GM13976 (cell line): Measurements from ENCODE around the gene VAMP8.
"Not testable (repeated sequence)": the region's sequence is repeated elsewhere in the genome, so short reads cannot be mapped to it uniquely, and the experiment has no call there.

Experiments
- DNase-seq: peaks from one replicate; pipeline ENCODE4 v3.0.0; 2012; ENCODE audit warnings: low spot score
- in situ Hi-C: fragments of 300-500 bp; cut with MboI; formaldehyde crosslinking; loops from one replicate; pipeline ENCODE4 v1.12.0; 2022; ENCODE audit warnings: low sequenced_read_pairs, mixed read lengths, inconsistent platforms; ENCODE audit not compliant: unreplicated experiment
- TF ChIP-seq, protein P1 (sequence below): IDR thresholded peaks from 2 replicates; pipeline ENCODE4 v1.5.1; 2012; ENCODE audit warnings: borderline replicate concordance, mild to moderate bottlenecking; ENCODE audit not compliant: insufficient read depth; ENCODE audit errors: extremely low read depth, missing control alignments, control extremely low read depth

VAMP8 gene

DNA sequence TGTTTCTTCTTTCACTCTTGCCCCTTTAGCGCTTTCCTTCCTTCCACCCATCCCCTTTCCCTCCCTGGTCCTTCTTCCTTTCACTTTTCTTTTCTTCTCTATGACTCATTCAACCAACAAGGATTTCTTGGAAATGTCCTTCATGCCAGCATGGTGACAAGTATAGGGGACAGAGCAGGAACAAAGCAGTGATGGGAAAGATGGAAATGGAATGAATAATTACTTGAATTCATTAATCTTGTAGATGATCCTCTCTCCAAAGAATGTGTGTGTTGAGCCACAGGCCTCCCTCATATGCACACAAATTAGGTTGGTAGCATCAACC lies 8.4 kb downstream of the VAMP8 start:
- no peak for DNase-seq
- in situ Hi-C loops = no loop called here
- TF ChIP-seq, protein P1, sequence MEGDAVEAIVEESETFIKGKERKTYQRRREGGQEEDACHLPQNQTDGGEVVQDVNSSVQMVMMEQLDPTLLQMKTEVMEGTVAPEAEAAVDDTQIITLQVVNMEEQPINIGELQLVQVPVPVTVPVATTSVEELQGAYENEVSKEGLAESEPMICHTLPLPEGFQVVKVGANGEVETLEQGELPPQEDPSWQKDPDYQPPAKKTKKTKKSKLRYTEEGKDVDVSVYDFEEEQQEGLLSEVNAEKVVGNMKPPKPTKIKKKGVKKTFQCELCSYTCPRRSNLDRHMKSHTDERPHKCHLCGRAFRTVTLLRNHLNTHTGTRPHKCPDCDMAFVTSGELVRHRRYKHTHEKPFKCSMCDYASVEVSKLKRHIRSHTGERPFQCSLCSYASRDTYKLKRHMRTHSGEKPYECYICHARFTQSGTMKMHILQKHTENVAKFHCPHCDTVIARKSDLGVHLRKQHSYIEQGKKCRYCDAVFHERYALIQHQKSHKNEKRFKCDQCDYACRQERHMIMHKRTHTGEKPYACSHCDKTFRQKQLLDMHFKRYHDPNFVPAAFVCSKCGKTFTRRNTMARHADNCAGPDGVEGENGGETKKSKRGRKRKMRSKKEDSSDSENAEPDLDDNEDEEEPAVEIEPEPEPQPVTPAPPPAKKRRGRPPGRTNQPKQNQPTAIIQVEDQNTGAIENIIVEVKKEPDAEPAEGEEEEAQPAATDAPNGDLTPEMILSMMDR = no peak

DNA sequence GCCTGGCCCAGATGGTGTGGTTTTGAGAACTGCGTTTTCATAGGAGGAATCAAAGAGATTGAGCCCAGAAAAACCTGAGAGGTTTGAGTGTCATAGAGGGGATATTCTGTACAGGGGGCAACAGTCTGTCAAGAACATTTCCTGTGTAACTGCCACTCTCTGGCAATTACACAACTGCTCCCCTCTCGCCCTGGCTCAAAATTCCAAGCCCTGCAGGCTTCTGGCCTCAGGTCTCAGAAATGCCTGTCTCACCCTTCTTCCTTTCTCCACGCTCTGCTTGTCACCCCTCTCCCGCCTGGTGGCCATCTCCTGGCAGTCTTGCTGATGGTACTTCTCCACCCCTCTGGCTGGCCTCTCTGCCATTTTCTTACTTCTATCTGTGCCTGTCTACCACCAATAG lies 10.8 kb downstream of the VAMP8 start:
- in situ Hi-C loops = no loop called here
- no peak for DNase-seq
- TF ChIP-seq, protein P1 = no peak

DNA sequence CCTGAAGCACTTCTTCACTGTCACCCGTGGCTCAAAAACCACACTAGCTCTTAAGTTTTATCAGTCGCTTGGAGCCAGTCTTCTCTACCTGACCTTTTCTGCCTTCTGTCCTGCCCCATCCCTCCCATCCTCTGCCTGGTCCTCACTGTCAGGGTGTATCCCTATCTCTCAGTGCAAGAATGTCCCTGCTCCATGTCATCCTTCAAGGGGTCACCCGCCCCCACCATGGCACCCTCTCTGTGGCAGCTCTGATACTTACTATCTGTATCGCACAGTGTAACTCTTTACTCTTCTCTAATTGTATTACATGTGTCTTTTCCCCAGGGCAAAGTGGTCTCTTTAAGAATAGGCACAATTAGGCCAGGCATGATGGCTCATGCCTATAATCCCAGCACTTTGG lies 11.3 kb downstream of the VAMP8 start:
- TF ChIP-seq, protein P1 = no peak
- DNase-seq = no peak
- in situ Hi-C loops = no loop called here

DNA sequence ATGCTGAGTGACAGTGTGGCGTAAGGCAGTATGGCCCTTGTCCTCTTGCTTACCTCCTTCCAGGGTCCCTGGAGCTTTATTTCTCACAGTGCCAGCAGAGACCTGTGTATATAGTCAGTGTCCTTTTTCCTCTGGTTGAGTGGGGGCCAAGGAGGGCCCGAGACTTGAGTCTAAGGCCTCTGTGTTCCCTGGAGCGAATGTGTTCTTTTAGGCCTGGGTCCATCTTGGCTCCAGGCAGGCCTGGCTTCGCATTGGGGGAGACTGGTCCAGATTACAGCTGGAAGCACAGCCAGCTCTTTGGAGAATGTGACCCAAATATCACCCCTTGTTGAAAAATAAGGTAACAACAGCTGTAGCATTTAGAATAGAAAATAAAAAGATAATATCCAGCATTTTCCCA lies 11.8 kb downstream of the VAMP8 start:
- DNase-seq = no peak
- in situ Hi-C loops = no loop called here
- TF ChIP-seq, protein P1 = no peak

DNA sequence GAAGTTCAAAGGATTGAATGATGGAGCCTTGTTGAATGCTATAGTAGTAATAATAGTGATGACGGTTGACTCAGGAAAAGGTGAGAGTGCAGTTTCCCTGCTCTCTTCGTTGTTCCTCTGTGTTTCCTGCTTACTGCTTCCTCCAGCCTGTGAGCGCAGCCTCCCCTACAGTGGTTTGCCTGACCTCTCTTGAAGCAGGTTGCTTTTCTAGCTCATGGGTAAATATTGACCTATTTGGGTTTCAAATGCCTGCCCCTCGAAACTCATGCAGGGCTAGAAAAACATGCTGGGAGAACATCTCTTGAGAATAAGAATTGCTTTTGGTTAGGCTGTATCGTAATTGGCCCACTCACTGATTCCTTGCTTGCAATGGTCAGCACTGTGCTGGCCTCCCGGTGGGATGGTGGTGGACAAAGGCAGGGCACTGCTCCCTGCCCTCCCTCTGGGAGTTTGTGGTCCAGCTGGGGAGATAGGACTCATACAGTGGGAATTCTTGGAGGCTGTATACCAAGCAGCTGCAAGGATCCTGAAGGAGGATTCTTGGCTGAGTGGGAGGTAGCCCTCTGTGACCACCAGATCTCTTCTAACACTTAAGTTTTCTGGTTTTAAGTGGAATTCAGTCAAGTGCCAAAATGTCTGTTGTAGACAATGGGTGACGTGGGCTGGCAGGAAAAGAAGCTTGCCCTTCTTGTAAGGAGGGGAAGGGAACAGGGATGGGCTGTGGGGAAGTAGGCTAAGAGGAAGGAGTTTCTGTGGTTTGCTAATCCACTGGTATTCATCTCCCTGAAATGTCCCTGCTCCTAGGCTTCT lies 12.8 kb downstream of the VAMP8 start:
- no peak for DNase-seq
- TF ChIP-seq, protein P1 = no peak
- in situ Hi-C loops = no loop called here

DNA sequence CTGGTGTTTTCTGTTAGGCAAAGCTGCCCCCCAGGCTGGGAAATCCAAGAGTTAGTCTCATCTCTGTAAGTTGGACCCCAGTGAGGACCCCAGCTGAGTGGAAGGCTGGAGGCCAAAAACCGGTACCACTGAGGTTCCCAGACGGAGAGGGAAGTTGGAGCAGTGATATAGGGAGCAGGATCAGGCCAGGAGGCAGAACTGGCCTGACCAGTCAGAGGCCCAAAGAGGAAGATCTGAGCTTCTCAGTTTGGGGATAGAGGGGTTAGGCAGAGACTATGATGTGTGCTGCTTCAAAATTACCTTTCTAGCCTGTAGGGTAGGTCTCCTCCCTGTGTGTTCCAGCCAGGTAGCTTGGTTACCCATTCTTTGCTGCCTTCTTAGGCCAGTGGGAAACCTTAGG lies 13.6 kb downstream of the VAMP8 start:
- DNase-seq = no peak
- TF ChIP-seq, protein P1 = no peak
- in situ Hi-C loops = no loop called here

DNA sequence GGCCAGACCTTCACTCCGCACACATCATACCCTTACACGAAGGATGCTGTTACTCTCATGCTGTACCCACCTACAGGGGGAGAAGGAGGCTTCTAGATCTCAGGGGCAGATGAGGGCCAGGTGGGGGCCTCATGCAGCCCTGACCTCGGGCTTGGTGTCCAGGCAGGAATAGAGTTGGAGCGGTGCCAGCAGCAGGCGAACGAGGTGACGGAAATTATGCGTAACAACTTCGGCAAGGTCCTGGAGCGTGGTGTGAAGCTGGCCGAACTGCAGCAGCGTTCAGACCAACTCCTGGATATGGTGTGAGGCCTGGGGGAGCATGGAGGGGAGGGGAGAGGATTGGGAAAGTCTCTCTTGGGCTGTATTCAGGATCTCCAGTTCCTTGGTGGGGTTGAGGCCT lies 14.2 kb downstream of the VAMP8 start:
- TF ChIP-seq, protein P1 = no peak
- in situ Hi-C loops = no loop called here
- no peak for DNase-seq

DNA sequence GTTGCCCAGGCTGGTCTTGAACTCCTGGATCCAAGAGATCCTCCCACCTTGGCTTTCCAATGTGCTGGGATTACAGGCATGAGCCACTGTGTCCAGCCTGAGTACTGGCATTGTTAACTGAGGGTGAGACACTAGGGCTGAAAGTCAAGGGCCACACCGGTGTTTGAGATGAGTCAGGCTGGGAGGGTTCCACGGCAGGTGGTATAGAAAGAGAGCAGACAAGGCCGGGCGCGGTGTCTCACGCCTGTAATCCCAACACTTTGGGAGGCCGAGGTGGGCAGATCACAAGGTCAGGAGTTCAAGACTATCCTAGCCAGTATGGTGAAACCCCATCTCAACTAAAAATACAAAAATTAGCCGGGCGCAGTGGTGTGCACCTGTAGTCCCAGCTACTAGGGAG lies 14.9 kb downstream of the VAMP8 start:
- in situ Hi-C loops, DNase-seq: not testable (repeated sequence)
